ENCODE measurements around the gene SCAMP4.

Gene SCAMP4

DNA sequence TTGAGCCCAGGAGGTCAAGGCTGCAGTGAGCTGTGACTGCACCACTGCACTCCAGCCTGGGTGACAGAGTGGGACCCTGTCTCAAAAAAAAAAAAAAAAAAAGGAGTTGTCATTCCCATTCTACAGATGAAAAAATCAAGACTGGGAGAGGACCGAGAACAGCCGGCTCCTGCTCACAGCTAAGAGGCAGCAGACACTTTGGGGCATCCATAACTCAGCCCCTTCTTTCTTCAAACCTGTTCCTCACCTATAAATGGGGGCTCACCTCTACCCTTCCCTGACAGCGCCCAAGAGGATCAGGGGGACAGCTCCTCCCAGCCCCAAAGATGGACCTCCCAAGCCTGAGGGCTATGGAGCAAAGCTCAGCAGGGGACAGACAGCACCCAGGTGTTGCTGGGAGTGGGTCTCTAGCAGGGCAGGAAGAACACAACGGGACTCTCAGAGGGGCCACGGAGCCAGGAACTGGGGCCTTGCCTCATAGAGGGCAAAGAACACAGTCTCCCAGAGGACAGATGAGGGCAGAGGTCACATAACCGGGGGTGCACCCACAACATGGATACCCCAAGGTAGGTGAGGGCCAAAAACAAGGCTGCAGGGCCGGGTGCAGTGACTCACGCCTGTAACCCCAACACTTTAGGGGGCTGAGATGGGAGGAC, 38.4 kb upstream of the SCAMP4 start:
- H3K14ac ChIP-seq (ENCODE audit: low read length): no peak overlapping the region
- H2BK12ac ChIP-seq (ENCODE audit: low read length): no peak overlapping the region
- H2AFZ ChIP-seq (ENCODE audit: insufficient read depth, low read length, poor library complexity): no peak overlapping the region
- H4K8ac ChIP-seq (ENCODE audit: low read depth, low read length): no peak overlapping the region
- H3K27me3 ChIP-seq (ENCODE audit: insufficient read depth, low read length): peaks cover 6% of the 10 kb centered on the region
- H4K12ac ChIP-seq (ENCODE audit: low read depth, low read length): no peak overlapping the region
- peaks cover 4% of the 10 kb centered on the region for H3K79me2 ChIP-seq (ENCODE audit: control insufficient read depth, insufficient read depth, low read length, poor library complexity)
- H3K4me2 ChIP-seq (ENCODE audit: low read length): no peak overlapping the region
- no peak overlapping the region for H2AK5ac ChIP-seq (ENCODE audit: low read length)
- H3K4me1 ChIP-seq (ENCODE audit: control insufficient read depth in 1 of 2, insufficient read depth in 2 of 2, low read length in 2 of 2): peaks cover 5 to 7% of the 10 kb centered on the region in 2 experiments
- peaks cover 12% of the 10 kb centered on the region for H3K79me1 ChIP-seq (ENCODE audit: low read length)
- H3K9me3 ChIP-seq (ENCODE audit: insufficient read depth, low read depth, low read length): peaks cover 3% of the 10 kb centered on the region
- no peak overlapping the region for H3K27ac ChIP-seq (ENCODE audit: low read depth, low read length)
- peaks cover 6 to 11% of the 10 kb centered on the region in 2 experiments for H3K36me3 ChIP-seq (ENCODE audit: control insufficient read depth in 1 of 2, insufficient read depth in 2 of 2, low read length in 2 of 2)
- H2BK5ac ChIP-seq (ENCODE audit: low read depth, low read length, poor library complexity): no peak overlapping the region
- H3K4me3 ChIP-seq (ENCODE audit: low read depth, low read length): no peak overlapping the region
- H4K91ac ChIP-seq (ENCODE audit: low read depth, low read length): no peak overlapping the region
- H3K4ac ChIP-seq (ENCODE audit: low read depth, low read length): no peak overlapping the region
- H3K9ac ChIP-seq (ENCODE audit: low read length): no peak overlapping the region
- no peak overlapping the region for H2BK120ac ChIP-seq (ENCODE audit: insufficient read depth, low read length, poor library complexity)
- DNase-seq: no peak
- WGBS (ENCODE audit: extremely low coverage, insufficient coverage, insufficient read length): no CpG with 5 or more reads among the region's 8 CpGs
- H3K18ac ChIP-seq (ENCODE audit: low read length): no peak overlapping the region
- no peak overlapping the region for H3K23ac ChIP-seq (ENCODE audit: low read length)

DNA sequence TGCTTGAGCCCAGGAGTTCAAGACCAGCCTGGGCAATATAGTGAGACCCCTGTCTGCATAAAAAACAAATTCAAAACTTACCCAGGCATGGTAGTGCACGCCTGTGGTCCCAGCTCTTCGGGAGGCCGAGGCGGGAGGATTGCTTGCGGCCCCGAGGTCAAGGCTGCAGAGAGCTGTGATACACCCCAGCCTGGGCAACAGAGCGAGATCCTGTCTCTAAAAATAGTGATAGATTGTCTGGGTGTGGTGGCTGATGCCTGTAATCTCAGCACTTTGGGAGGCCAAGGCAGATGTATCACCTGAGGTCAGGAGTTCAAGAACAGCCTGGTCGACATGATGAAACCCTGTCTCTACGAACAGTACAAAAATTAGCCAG, 37.9 kb upstream of the SCAMP4 start:
- WGBS (ENCODE audit: extremely low coverage, insufficient coverage, insufficient read length): no CpG with 5 or more reads among the region's 9 CpGs

DNA sequence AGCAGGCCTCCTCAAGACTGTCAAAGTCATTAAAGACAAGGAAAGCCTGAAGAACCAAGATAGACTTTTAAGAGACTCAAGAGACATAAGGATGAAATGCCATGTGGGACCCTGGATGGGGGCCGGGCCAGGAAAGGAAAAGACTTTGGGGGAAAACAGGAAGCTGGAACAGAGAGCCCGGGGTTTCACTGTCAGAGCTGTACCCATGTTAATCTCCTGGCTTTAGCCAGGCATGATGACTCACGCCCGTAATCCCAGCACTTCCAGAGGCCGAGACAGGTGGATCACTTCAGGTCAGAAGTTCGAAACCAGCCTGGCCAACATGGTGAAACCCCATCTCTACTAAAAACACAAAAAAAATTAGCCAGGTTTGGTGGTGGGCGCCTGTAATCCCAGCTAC, 36.2 kb upstream of the SCAMP4 start:
- no peak overlapping the region for H3K23ac ChIP-seq (ENCODE audit: low read length)
- H2BK120ac ChIP-seq (ENCODE audit: insufficient read depth, low read length, poor library complexity): no peak overlapping the region
- H2BK12ac ChIP-seq (ENCODE audit: low read length): no peak overlapping the region
- H3K9me3 ChIP-seq (ENCODE audit: insufficient read depth, low read depth, low read length): peaks cover 3% of the 10 kb centered on the region
- H3K27me3 ChIP-seq (ENCODE audit: insufficient read depth, low read length): no peaks in the 10 kb centered on the region
- no peak overlapping the region for H3K4me2 ChIP-seq (ENCODE audit: low read length)
- no peak for DNase-seq
- no peak overlapping the region for H4K12ac ChIP-seq (ENCODE audit: low read depth, low read length)
- H3K79me2 ChIP-seq (ENCODE audit: control insufficient read depth, insufficient read depth, low read length, poor library complexity): peaks cover 5% of the 10 kb centered on the region
- H3K14ac ChIP-seq (ENCODE audit: low read length): no peak overlapping the region
- no peak overlapping the region for H2BK5ac ChIP-seq (ENCODE audit: low read depth, low read length, poor library complexity)
- no peak overlapping the region for H3K18ac ChIP-seq (ENCODE audit: low read length)
- no peak overlapping the region for H3K27ac ChIP-seq (ENCODE audit: low read depth, low read length)
- no CpG with 5 or more reads among the region's 7 CpGs for WGBS (ENCODE audit: extremely low coverage, insufficient coverage, insufficient read length)
- H4K91ac ChIP-seq (ENCODE audit: low read depth, low read length): no peak overlapping the region
- H3K4ac ChIP-seq (ENCODE audit: low read depth, low read length): no peak overlapping the region
- H2AK5ac ChIP-seq (ENCODE audit: low read length): no peak overlapping the region
- no peak overlapping the region for H4K8ac ChIP-seq (ENCODE audit: low read depth, low read length)
- H3K4me3 ChIP-seq (ENCODE audit: low read depth, low read length): no peak overlapping the region
- peaks cover 13 to 26% of the 10 kb centered on the region in 2 experiments for H3K36me3 ChIP-seq (ENCODE audit: control insufficient read depth in 1 of 2, insufficient read depth in 2 of 2, low read length in 2 of 2)
- H2AFZ ChIP-seq (ENCODE audit: insufficient read depth, low read length, poor library complexity): no peak overlapping the region
- no peak overlapping the region for H3K9ac ChIP-seq (ENCODE audit: low read length)
- peaks cover 9% of the 10 kb centered on the region for H3K79me1 ChIP-seq (ENCODE audit: low read length)
- peaks cover 8 to 9% of the 10 kb centered on the region in 2 experiments for H3K4me1 ChIP-seq (ENCODE audit: control insufficient read depth in 1 of 2, insufficient read depth in 2 of 2, low read length in 2 of 2)

More for the DNA sequence above, 37.9 kb upstream of the SCAMP4 start:
- Histone ChIP-seq H3K4me1 (ENCODE audit: control insufficient read depth in 1 of 2, insufficient read depth in 2 of 2, low read length in 2 of 2) (peaks cover 3 to 4% of the 10 kb centered on the region in 2 experiments), H3K14ac (ENCODE audit: low read length) (no peak overlapping the region), H4K8ac (ENCODE audit: low read depth, low read length) (no peak overlapping the region), H3K4me2 (ENCODE audit: low read length) (no peak overlapping the region), H2AK5ac (ENCODE audit: low read length) (no peak overlapping the region), H2BK120ac (ENCODE audit: insufficient read depth, low read length, poor library complexity) (no peak overlapping the region), H2BK12ac (ENCODE audit: low read length) (no peak overlapping the region), H3K4ac (ENCODE audit: low read depth, low read length) (no peak overlapping the region), H2AFZ (ENCODE audit: insufficient read depth, low read length, poor library complexity) (no peak overlapping the region), H3K18ac (ENCODE audit: low read length) (no peak overlapping the region), H4K12ac (ENCODE audit: low read depth, low read length) (no peak overlapping the region), H3K23ac (ENCODE audit: low read length) (no peak overlapping the region), H3K36me3 (ENCODE audit: control insufficient read depth in 1 of 2, insufficient read depth in 2 of 2, low read length in 2 of 2) (peaks cover 6 to 13% of the 10 kb centered on the region in 2 experiments), H3K79me2 (ENCODE audit: control insufficient read depth, insufficient read depth, low read length, poor library complexity) (peaks cover 4% of the 10 kb centered on the region), H3K9me3 (ENCODE audit: insufficient read depth, low read depth, low read length) (peaks cover 3% of the 10 kb centered on the region), H3K27me3 (ENCODE audit: insufficient read depth, low read length) (peaks cover 2% of the 10 kb centered on the region), H3K9ac (ENCODE audit: low read length) (no peak overlapping the region), H2BK5ac (ENCODE audit: low read depth, low read length, poor library complexity) (no peak overlapping the region), H3K4me3 (ENCODE audit: low read depth, low read length) (no peak overlapping the region), H3K79me1 (ENCODE audit: low read length) (peaks cover 12% of the 10 kb centered on the region), H4K91ac (ENCODE audit: low read depth, low read length) (no peak overlapping the region), H3K27ac (ENCODE audit: low read depth, low read length) (no peak overlapping the region)
- no peak for DNase-seq

DNA sequence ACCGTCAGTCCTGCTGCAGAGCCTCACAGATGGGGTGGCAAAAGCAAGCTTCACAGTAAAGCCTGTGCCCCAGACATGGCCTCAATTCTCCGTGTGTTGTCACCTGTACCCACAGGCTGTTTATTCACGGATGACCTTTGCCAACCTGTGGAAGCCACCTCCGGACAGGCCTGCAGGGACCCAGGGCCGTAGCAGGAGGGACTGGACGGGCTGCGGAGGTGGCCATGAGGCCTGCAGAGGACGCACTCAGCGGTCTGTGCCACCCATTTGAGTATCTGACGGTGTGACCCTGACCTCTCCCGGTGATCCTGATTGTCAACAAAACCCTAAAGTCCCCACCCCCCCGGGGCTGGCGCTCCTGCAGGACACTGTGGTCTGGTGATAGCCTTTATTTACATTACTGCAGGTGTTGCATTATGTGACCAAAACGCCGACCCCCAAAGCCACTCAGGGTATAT, 34.0 kb upstream of the SCAMP4 start:
- no peak overlapping the region for H4K91ac ChIP-seq (ENCODE audit: low read depth, low read length)
- no peak overlapping the region for H2BK12ac ChIP-seq (ENCODE audit: low read length)
- H3K79me1 ChIP-seq (ENCODE audit: low read length): peaks cover 5% of the 10 kb centered on the region
- no CpG with 5 or more reads among the region's 15 CpGs for WGBS (ENCODE audit: extremely low coverage, insufficient coverage, insufficient read length)
- no peak overlapping the region for H2AFZ ChIP-seq (ENCODE audit: insufficient read depth, low read length, poor library complexity)
- no peak for DNase-seq
- no peak overlapping the region for H3K4me2 ChIP-seq (ENCODE audit: low read length)
- H3K4ac ChIP-seq (ENCODE audit: low read depth, low read length): no peak overlapping the region
- H3K18ac ChIP-seq (ENCODE audit: low read length): no peak overlapping the region
- H3K9me3 ChIP-seq (ENCODE audit: insufficient read depth, low read depth, low read length): peaks cover 7% of the 10 kb centered on the region
- H4K8ac ChIP-seq (ENCODE audit: low read depth, low read length): no peak overlapping the region
- H3K14ac ChIP-seq (ENCODE audit: low read length): no peak overlapping the region
- no peak overlapping the region for H2BK120ac ChIP-seq (ENCODE audit: insufficient read depth, low read length, poor library complexity)
- no peak overlapping the region for H3K4me3 ChIP-seq (ENCODE audit: low read depth, low read length)
- no peak overlapping the region for H4K12ac ChIP-seq (ENCODE audit: low read depth, low read length)
- H2AK5ac ChIP-seq (ENCODE audit: low read length): no peak overlapping the region
- H3K27me3 ChIP-seq (ENCODE audit: insufficient read depth, low read length): no peaks in the 10 kb centered on the region
- no peak overlapping the region for H3K27ac ChIP-seq (ENCODE audit: low read depth, low read length)
- no peak overlapping the region for H3K23ac ChIP-seq (ENCODE audit: low read length)
- no peak overlapping the region for H3K9ac ChIP-seq (ENCODE audit: low read length)
- peaks cover 10% of the 10 kb centered on the region for H3K79me2 ChIP-seq (ENCODE audit: control insufficient read depth, insufficient read depth, low read length, poor library complexity)
- peaks cover 13 to 26% of the 10 kb centered on the region in 2 experiments for H3K36me3 ChIP-seq (ENCODE audit: control insufficient read depth in 1 of 2, insufficient read depth in 2 of 2, low read length in 2 of 2)
- H2BK5ac ChIP-seq (ENCODE audit: low read depth, low read length, poor library complexity): no peak overlapping the region
- H3K4me1 ChIP-seq (ENCODE audit: control insufficient read depth in 1 of 2, insufficient read depth in 2 of 2, low read length in 2 of 2): peaks cover 6 to 7% of the 10 kb centered on the region in 2 experiments

Measured in trophoblast cell (in vitro differentiated cells and primary cell).